HG03521 (cell line): ENCODE measurements around the gene GOLGA8K.
"Not testable (repeated sequence)": the region's sequence is repeated elsewhere in the genome, so short reads cannot be mapped to it uniquely, and the experiment has no call there.

Experiments used
- ATAC-seq: cut with Tn5 transposase; IDR thresholded peaks from one replicate; pipeline ENCODE4 v1.9.1; 2021; ENCODE audit warnings: mild to moderate bottlenecking, moderate library complexity; ENCODE audit not compliant: unreplicated experiment

The GOLGA8K gene, protein sequence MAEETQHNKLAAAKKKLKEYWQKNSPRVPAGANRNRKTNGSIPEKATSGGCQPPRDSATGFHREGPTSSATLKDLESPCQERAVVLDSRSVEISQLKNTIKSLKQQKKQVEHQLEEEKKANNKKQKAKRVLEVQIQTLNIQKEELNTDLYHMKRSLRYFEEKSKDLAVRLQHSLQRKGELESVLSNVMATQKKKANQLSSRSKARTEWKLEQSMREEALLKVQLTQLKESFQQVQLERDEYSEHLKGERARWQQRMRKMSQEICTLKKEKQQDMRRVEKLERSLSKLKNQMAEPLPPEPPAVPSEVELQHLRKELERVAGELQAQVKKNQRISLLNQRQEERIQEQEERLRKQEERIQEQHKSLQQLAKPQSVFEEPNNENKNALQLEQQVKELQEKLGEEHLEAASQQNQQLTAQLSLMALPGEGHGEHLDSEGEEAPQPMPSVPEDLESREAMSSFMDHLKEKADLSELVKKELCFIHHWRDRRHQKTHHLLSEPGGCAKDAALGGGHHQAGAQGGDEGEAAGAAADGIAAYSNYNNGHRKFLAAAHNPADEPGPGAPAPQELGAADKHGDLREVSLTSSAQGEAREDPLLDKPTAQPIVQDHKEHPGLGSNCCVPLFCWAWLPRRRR

DNA sequence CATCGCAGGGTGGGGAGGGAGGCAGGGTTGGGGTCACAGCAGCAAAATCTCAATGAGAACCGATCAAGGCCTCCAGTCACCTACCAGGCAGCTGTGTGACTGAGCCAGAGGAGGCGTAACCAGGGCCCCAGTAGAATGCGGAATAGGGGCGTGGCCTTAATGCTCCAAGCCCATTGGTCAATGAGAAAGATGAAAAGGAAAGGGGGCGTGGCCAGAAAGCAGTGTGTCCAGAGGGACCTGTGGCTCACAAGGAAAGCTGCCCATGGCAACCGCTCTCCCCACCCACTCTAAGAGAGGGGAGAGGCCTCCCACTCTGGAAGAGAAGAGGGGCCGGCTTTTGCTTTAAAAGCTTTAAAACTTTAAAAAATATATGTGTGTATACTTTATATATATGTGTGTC, at the start of gene GOLGA8K:
Gene GOLGA8K, minus strand, starts transcription at position 101 of the 400 bp plus-strand sequence. Its CDS starts 98 bp downstream, at position 3.
- ATAC-seq: not testable (repeated sequence)

DNA sequence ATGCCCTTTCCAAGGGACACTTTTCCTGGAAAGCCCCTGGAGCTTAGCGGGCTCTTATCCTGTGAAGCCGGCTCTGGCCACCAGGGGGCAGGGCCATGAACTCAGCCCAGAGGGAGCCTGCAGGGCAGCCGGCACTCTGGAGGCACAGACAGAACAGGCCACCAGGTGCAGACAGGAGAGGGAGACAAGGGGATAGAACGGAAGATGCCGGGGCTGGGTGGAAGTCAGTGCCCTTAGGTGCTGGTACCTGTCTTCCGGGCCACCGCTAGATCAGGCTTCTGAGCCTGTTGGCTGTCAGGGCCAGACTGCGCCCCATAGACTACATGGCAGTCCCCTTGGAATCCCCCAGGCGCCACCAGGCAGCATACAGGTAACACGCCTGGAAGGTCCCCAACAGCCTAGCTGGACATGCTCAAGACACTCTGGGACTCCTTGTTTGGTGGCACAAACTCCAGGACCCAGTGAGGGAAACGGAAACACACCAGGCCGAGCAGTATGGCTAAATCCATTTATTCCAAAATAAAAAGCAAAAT, 37.4 kb upstream of the GOLGA8K start:
- not testable (repeated sequence) for ATAC-seq

DNA sequence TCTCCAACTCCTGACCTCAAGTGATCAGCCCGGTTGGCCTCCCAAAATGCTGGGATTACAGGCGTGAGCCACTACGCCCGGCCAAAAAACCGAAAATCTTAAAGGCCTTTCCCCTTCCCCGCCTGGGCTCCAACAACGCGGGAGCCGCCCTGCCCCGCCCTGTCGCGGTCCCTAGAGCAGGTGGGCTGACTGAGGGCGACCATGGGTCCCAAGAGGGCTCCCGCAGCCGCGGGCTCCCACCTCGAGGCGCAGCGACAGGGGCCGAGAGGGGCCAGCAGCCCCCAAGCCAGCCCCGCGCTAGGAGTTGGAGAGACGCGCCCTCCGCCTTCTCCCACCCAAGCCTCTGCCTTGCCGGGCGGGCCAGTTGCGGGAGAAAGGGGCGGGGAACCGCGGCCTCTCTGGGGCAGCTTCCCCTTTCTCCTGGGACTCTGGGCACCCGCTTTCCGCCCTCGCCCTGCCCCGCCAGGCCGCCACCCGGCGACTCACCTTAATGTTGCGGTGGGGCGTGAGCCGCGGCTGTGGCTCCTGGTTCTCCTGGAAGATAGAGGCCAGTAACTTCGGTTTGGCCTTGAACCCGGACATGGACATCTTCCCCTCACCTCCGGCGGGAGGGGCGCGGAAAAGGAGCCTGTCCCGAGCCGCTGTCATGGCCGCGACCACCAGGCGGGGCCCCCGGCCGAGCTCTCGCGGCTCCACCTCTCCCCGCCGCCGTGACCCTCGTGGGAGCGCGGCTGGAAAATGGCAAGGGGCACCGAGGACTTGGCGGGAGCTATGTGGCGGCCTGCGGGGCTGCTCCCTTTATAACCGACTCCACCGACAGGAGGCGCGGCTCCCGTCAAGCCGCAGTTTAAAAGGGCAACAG, 31.2 kb upstream of the GOLGA8K start:
- not testable (repeated sequence) for ATAC-seq

DNA sequence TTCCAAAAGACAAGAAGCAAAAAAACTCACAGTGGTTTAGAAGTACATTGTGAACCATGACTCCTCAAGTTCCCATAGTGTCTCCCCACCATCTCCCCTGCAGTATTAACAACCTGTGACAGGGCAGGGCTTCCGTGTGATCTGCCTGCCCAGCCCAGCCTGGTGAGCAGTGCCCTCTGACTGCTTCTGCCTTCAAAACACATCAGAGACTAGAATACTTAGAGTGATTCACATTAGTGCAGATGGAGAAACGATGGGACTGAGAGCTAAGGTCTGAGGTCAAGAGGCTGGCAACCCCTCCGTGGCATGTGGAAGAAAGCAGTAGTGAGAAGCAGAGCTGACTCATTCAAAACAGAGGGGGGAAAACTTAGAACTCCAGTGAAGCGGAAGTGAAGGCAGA, 24.5 kb upstream of the GOLGA8K start:
- not testable (repeated sequence) for ATAC-seq

DNA sequence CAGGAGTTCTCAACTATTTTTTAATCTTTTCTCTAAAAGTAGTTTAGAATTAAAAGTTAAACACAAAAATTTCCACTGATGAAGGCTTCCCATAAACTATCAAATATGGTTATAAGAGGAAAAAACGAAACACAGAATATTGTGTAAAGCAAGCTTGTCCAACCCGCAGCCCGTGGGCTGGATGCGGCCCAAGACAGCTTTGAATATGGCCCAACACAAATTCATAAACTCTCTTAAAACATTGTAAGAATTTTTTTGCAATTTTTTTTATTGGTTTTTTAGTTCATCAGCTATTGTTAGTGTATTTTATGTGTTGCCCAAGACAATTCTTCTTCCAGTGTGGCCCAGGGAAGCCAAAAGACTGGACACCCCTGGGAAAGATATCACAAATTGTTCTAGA, 23.4 kb upstream of the GOLGA8K start:
- not testable (repeated sequence) for ATAC-seq

DNA sequence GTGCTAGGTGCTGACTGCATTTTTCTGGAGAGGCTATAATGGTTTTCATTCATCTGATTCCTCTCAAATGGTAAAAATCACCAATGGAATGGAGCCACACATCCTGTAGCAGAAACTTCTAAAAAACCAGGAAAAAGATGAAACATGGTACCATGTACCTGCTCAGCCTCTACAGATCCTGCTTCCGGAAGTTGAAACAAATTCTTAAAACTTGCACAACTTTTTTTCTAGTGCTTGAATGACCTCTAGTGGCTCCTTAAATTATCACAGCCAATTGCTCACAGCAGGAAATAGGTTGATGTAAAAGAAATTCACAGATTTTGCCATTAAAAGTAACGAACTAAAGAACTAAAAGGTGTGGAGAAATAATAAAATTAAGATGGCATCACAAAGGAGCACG, 4.8 kb upstream of the GOLGA8K start:
- not testable (repeated sequence) for ATAC-seq

DNA sequence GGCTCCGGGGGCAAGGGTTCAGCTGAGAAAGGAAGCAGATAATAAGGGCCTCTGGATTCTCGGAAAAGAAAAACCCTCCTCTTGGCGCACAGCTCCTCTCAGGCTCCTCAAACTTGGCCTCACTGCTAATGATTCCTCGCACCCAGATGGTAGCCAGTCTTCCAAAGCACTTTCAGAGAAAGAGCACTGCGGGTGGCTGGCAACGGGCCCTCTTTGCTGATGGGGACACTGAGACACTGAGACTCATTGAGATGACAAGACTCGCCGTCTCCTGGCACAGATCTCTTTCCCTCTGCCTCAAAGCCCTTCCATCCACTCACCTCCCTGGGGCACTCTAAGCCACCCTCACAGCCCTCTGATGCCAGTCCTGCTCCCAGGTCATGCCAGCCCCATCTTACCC, 6.6 kb downstream of the GOLGA8K start:
- ATAC-seq: not testable (repeated sequence)

DNA sequence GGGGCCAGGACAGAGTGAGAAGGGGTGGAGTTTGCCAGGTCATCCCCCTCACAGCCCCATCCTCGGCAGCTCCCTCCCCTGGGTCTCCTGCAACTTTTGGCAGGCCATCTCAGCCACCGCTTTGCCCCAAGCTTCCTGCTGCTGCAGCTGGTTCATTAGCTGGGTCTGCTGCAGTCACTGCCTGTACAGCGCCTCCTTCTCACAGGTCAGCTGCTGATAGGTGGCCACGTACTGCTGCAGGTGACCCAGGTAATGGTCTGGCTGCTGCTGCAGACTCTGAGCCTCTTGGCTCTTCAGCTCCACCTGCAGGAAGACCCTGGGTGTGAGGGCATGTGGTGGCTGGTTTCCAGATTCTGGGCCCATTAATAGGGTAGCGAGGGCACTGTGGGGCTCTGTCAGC, 8.3 kb downstream of the GOLGA8K start:
- not testable (repeated sequence) for ATAC-seq

DNA sequence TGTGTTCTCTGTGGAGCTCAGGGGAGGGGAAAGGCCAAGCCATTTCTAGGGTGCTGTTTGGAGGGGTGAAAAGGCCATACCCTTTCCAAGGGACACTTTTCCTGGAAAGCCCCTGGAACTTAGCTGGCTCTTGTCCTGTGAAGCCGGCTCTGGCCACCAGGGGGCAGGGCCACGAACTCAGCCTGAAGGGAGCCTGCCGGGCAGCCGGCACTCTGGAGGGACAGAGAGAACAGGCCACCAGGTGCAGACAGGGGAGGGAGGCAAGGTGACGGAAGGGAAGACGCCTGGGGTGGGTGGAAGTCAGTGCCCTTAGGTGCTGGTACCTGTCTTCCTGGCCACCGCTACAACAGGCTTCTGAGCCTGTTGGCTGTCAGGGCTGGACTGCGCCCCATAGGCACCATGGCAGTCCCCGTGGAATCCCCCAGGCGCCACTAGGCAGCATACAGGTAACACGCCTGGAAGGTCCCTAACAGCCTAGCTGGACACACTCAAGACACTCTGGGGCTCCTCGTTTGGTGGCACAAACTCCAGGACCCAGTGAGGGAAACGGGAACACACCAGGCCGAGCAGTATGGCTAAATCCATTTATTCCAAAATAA, 14.9 kb downstream of the GOLGA8K start:
- not testable (repeated sequence) for ATAC-seq

DNA sequence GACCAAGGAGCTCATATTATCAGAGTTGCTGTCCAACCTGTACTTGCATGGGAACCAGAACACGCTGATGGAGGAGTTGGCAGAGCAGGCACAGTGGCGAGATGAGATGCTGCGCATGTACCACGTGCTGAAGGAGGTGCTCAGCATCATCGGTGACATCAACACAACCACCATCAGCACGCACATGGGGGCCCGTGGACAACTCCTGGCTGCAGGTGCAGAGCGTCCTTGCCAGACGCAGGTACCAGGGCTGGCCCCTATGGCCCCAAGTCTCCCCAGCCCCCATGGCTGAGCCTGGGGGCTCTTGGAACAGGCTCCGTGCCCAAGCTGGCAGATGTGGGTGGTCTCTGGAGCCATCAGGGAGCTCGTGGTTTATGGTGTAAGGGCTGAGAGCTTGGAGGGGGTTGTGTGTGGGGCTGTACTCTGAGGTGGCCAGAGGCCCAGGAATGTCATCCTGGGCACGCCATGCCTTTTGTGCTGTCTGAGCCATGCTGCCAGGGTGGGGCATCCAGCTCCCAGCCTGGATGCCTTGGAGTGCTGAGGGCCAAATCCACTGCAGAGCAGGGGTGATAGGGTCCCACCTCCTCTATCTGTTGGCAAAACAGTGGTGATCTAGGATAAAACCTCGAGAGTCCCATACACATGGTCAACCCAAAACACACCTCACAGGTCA, 17.1 kb downstream of the GOLGA8K start:
- not testable (repeated sequence) for ATAC-seq

DNA sequence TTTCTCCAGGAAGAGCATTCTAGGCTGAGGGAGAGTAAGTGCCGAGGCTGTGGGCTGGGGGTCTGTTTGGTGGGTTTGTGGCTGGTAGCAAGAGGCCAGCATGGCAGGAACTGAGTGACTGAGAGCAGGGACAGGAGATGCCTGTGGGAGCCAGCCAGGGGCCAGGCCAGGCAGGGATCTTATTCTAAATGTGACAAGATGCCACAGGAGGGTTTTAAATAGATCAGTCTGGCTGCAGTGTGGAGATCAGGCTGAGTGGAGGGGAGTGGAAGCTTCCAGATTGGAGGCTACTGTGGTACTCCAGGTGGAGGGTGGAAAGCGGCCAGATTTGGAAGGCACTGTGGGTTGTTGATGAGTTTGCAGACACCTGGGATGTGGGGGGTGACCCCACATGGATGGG, 28.9 kb downstream of the GOLGA8K start:
- ATAC-seq: not testable (repeated sequence)

DNA sequence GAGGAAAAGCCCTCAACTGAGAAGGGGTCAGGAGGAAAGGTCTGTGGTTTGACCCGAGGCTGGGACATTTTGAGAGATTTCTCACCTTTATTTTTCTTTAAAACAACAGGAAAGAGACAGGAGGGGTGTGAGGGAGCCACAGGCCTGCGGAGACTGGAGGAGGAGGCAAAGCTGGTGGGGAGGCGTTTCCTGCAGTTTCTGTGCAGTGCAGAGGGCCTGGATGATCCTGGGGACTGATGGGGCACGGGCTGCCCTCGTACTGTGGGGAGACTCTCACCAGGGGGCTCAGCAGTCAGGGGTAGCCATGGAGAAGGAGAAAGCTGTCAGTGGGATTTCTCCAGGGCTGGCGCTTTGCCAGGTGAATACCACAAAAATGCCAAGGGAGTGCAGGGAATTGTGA, 29.4 kb downstream of the GOLGA8K start:
- ATAC-seq: not testable (repeated sequence)

DNA sequence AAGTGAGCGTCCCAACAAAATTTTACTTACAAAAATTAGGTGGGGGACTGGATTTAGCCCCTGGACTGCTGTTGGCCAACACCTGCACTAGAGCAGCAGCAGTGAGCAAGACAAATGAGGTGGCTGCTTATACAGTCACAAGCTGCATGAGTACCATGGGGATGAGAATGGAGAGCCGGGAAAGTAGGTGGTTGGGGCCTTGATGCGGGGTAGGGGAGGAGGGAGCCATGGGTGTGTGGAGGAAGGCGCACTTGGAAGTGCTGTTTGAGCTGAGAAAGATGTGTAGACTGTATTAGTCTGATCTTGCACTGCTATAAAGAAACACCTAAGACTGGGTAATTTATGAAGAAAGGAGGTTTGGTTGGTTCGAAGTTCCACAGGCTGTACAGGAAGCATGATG, 31.0 kb downstream of the GOLGA8K start:
- not testable (repeated sequence) for ATAC-seq

DNA sequence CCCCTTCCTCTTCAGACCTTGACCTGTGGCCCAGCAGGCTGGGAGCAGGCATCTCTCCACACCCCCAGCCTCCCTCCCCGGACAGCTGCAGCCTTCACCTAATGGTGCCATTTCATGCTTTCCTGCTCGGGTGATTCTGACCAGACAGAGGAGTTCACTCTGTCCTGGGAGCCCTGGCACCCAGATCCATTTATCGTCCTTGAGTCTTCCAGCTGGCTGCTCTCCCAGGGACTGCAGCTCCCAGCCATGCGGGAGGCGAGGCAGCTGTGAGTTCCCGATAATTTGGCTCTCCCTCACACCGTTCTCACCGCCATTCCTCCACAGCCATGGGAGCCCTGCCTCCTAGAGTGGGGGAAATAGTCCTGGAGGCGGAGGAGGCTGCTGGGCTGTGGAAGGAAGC, 32.6 kb downstream of the GOLGA8K start:
- ATAC-seq: not testable (repeated sequence)

DNA sequence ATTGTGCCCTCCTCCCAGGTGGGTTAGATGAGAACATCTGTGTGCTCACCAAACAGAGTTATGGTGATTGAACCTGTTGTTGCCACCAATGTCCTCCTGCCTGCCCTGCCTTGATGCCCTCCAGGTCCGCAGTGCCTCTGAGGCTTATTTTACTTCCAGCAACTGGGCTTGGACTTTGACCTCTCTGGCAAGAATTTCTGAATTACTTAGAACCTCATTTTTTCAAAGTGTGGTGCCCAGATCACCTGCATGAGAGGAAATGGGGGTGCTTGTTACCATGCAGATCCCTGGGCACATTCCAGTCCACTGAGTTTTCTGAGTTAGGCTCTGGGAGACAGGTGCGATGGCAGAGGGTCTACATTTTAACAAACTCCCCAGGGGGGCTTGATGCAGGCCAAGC, 33.0 kb downstream of the GOLGA8K start:
- ATAC-seq: not testable (repeated sequence)

DNA sequence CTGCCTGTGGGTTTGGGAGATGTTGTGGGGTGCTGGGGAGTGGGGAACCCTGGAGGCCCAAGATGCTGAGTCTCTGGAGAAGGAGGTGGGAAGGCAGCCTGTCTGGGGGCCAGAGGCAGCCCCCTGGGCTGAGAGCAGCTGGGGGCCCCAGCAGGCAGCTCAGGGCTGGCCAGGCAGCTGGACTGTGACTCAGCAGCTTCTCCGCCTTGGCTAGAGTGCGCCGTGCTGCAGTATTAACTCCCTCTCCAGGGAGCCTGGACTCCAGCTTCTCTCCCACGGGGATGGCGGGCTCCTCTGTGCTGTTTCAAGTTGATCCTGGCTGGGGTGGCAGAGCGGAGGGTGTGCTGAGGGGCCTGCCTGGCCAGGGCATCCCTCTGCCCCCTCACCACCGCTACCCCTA, 36.6 kb downstream of the GOLGA8K start:
- ATAC-seq: not testable (repeated sequence)

DNA sequence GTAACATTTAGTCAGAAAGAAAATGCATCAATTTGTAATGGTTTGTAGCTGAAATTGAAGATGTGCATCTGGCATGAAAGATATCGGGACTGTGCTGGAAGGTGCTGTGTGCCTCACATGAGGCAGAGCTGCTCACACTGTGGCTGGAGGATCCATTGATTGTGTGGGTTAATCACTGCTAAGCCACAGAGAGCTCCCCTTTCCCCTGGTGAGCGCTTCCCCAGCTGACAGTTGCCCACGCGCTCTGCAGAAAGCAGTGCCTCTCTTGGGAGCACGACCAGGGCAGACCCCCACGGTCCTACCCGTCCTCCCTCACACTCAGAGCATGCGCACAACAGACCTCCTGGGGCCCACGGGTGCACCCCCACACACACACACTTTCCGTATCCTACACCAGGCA, 37.1 kb downstream of the GOLGA8K start:
- ATAC-seq: not testable (repeated sequence)

DNA sequence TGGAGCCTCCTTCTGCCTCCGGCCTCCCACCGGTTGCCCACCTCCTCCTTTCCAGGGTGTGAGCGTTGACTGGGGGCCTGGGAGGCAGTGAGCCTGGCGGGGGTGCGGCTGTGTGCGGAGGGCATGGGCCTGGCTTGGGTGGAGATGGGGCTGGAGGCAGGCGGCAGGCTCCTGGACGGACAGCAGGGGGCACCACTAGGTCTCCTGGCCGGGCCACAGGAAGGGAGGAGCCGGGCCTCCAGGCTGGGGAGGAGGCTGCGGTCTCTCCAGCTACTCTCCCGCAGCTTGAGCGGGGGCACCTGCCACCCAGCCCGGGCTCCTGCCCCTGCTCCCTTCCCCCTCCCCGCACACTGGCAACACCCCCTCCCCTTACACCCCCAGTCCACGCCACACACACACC, 38.1 kb downstream of the GOLGA8K start:
- not testable (repeated sequence) for ATAC-seq

DNA sequence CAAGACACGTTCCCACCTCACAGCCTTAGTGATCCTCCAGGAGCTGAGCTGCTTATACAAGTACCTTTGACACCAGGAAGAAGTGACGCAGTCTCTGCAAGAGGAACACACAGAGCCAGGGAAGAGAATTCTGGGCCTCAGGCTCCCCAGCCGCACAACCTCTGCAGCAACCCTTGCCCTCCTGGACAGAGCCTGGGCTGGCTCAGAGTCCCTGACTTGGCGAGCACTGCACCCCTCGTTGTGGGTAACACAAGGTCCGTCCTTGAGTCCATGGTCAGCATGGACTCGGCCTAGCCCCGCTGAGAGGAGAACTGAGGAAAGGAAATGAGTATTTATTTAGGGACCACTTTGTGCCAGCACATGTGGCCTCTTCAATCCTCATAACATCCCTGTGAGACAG, 39.6 kb downstream of the GOLGA8K start:
- ATAC-seq: not testable (repeated sequence)

DNA sequence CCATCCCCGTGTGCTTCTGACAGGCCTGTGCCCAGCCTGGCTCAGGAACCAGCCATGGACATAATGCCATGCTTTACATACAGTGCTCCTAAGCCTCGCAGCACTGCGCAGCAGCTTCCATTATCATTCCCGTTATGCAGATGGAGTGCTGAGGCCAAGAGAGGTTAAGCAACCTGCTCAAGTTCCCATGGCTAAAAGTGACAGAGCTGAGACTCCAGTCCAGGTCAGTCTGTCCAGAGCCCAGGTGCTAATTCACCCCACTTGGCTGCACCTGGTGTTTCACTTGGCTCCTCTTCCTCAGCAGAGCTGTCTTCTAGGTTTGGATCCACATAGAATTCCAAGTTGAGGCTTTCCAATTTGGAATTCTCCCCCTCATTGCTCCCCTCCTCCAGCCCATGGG, 41.4 kb downstream of the GOLGA8K start:
- not testable (repeated sequence) for ATAC-seq
